Activated T-cell treated with anti-CD3 and anti-CD28 coated beads for 24 hours (primary cell): Measurements from ENCODE around the gene CD68.
"Not testable (repeated sequence)": the region's sequence is repeated elsewhere in the genome, so short reads cannot be mapped to it uniquely, and the experiment has no call there.

ENCODE experiments used
- DNase-seq: peaks from one replicate; pipeline ENCODE4 v3.0.0-alpha.2; 2020; ENCODE audit warnings: low read depth

The CD68 gene

DNA sequence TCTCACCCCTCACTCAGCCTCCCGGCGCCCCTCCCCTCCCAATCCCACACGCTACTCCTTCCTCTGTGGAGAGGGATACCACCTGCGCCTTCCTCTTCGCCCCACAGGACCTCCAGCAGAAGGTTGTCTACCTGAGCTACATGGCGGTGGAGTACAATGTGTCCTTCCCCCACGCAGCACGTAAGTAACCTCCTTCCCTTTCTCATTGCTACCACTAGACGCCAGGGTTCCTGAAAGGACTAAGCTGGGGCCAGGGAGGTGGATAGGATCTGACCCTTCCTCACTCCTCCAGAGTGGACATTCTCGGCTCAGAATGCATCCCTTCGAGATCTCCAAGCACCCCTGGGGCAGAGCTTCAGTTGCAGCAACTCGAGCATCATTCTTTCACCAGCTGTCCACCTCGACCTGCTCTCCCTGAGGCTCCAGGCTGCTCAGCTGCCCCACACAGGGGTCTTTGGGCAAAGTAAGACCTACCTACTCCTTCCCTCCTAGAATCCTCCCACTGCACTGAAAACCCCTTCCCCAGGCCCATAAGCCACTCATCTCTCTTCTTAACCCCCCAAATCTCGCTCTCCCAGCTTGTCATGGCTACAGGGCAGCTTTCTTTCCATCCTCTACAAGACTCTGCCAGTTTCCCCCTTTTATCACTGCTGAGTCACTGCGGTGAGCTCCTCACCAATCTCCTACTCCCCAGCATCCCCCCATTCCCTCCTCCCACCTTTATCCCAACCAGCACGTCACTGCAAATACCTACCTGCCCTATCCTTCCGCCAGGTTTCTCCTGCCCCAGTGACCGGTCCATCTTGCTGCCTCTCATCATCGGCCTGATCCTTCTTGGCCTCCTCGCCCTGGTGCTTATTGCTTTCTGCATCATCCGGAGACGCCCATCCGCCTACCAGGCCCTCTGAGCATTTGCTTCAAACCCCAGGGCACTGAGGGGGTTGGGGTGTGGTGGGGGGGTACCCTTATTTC is 1.5 kb downstream of the CD68 start:
- no peak for DNase-seq

- no peak for DNase-seq
Measured at GRCh38 chr17:7582396-7583252, 3.2 kb downstream of the CD68 start.

- DNase-seq: peak; percentile 94
Measured at GRCh38 chr17:7583253-7584109, 4.0 kb downstream of the CD68 start, which contains the start of gene MPDU1. Gene MPDU1, plus strand, starts transcription at chr17:7583852. Its CDS starts 11 bp downstream, at chr17:7583863.

DNA sequence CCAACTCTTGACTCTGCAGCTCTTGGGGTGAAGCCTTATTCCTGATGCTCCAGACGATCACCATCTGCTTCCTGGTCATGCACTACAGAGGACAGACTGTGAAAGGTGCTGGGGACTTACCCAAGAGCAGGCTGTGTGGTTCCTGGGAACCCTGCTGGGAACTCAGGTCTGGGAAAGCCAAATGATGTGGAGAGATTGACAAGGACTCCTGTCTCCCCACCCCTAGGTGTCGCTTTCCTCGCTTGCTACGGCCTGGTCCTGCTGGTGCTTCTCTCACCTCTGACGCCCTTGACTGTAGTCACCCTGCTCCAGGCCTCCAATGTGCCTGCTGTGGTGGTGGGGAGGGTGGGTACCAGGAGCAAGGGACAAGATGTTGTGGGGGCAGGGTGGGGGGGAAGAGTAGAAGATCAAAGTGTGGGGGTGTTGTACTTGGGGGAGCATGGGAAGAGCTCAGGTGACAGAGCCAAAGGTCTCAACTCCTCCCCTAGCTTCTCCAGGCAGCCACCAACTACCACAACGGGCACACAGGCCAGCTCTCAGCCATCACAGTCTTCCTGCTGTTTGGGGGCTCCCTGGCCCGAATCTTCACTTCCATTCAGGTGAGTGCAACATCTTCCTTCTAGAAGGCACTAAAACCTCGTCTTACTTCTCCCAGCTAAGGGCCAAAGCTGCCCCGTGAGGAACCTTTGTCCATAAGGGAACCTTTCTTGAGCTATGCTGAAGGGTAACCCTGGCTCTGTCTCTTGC is 7.4 kb downstream of the CD68 start:
- DNase-seq: no peak

- DNase-seq: no peak
Measured at GRCh38 chr17:7587420-7588151, 8.1 kb downstream of the CD68 start.

DNA sequence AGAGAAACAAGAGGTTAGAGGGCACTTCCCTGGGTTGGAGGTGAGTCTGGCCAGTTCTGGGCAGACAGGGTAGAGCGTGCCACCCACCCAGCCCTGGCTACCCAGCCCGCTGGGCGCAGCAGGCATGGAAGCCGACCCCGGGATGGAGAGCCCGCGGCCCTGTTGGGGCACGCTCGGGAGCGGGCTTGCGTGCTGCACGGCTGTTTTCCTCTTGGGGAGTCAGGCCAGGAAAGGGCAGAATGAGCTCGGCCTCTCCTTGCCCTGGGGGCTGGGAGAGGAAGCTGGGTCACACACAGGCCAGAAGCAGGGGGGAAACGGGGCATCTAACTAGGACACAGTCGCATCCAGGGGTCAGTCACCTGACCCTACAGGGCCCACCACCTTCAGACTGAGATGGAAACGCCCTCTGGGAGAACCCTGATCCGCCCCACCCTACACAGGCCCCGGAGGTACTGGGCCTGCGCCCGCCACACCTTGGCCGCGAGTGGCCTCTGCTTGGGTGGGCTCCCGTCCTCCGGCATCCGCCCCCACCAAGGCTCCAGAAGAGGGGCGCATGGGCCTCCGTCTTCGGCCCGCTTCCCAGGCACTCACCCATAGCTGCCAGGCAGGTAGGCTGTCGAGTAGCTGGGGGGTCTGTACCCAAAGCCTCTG is 9.2 kb downstream of the CD68 start:
- no peak for DNase-seq

GRCh38 chr17:7589204-7589868 is 9.9 kb downstream of the CD68 start:
- peak; percentile 51 for DNase-seq

GRCh38 chr17:7589891-7590691 is 10.7 kb downstream of the CD68 start, which contains the start of gene SOX15:
Gene SOX15, minus strand, starts transcription at chr17:7590094. Its CDS starts 418 bp downstream, at chr17:7589676.
- DNase-seq: no peak

GRCh38 chr17:7590743-7591142 is 11.3 kb downstream of the CD68 start:
- no peak for DNase-seq

GRCh38 chr17:7591596-7591995 is 12.2 kb downstream of the CD68 start:
- DNase-seq: no peak

GRCh38 chr17:7592422-7593021 is 13.1 kb downstream of the CD68 start:
- DNase-seq: no peak

- no peak for DNase-seq
Measured at GRCh38 chr17:7593296-7593695, 13.9 kb downstream of the CD68 start.

- not testable (repeated sequence) for DNase-seq
Measured at GRCh38 chr17:7597561-7597960, 18.1 kb downstream of the CD68 start.

GRCh38 chr17:7606280-7606679 is 26.8 kb downstream of the CD68 start:
- DNase-seq: no peak

DNA sequence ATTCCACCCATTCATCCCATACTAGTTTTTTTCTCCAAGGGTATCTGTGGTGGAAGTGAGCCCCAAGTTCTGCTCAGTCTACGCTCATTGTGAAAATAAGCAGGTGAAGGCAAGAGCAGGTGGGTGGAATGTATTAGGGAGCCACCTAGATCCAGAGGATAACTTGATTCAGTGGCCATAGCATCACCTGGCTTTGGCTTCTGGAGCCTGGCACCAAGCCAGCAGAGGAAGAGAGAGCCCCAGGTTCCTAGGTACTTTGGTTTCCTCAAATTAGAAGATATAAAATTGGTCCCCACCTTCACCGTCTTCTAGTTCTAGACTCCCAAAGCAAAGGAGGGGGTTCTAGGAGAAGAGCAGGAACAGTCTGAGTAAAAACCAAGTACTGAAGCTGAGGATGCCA is 31.2 kb downstream of the CD68 start:
- DNase-seq: no peak

DNA sequence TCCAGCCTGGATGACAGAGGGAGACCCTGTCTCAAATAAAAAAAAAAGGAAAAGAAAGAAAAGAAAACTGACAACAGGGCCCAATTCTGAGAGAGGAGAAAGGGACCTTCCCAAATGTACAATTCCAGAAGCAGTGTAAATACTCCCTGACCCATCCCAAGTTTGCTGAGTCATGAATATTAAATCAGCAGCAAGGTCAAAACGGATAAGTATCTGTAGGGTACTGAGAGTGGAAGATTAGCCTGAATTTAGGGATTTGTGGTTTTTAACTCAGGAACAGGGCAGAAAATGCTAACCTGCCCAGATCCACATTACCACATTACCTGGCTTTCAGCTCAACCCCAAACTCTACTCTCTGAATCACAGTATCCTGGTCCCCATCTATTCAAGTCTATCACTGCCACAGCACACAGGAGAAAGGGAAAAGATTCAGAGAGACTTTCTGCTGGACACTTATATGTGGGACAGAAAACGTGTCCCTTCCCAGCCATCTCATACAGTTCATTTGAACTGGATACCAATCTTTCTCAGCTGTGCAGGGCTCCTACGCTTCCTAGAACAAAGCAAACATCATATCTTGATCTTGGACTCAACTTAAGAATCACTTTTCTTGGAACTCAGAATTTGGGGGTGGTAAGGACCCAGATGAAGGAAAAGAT is 32.3 kb downstream of the CD68 start:
- no peak for DNase-seq

GRCh38 chr17:7612294-7612640 is 32.8 kb downstream of the CD68 start:
- no peak for DNase-seq
